ENCODE results near the gene BHMT2.

The BHMT2 gene

DNA sequence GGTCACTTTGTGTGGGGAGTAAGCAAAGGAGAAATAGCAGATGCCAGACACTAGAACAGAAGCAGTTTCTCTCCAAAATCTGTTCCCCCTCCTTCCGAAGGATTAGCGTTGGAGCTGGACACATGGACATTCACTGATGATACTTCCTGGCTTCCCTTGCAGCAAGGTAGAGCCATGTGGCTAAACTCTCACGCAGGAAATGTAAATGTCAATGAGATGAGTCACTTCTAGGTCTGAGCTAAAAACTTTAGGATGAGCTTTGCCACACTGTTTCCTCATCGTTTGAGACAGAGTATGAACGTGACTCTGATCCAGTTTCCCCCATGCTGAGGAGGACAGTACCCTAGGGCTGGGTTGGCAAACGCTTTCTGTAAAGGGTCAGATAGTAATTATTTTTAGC lies 5.1 kb downstream of the BHMT2 start:
- no peak for DNase-seq

GRCh38 chr5:79075646-79076426 lies 6.3 kb downstream of the BHMT2 start:
- DNase-seq, result no peak

DNA sequence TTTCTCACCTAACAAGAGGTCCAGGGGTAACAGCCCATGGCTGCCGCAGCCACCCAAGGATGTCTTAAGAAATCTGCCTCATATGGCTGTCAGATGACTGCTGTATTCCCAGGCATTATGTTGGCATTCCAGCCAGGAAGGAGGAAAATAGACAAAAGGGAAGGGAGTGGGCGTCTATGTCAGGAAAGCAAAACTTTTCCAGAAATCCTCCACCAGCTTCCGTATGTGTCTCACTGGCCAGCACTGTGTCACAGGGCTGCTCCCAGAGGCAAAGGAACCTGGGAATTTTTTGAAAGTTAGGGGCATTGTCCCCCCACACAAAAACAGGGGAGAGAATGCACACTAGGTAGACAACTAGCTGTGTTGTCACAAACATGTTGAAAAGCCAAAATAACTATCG lies 7.3 kb downstream of the BHMT2 start:
- DNase-seq, result no peak

GRCh38 chr5:79077680-79078365 lies 8.3 kb downstream of the BHMT2 start:
- DNase-seq, result no peak

GRCh38 chr5:79080804-79081203 lies 11.2 kb downstream of the BHMT2 start:
- DNase-seq, result no peak

DNA sequence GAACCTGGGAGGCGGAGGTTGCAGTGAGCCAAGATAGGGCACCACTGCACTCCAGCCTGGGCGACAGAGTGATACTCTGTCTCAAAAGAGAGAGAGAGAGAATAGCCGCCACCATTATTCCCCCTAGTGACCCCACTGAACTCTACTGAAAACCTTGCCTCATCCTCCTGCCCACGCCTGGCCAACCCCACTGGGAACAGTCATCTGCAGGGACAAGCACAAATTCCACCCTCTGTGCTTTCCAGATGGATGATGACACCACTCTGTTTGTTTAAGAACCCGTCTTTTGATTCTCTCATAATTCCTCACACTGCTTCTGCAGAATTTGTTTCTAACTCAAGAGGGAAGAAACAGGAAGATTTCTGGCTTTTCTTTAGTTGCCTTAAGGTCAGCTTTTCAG lies 12.2 kb downstream of the BHMT2 start:
- no peak for DNase-seq

DNA sequence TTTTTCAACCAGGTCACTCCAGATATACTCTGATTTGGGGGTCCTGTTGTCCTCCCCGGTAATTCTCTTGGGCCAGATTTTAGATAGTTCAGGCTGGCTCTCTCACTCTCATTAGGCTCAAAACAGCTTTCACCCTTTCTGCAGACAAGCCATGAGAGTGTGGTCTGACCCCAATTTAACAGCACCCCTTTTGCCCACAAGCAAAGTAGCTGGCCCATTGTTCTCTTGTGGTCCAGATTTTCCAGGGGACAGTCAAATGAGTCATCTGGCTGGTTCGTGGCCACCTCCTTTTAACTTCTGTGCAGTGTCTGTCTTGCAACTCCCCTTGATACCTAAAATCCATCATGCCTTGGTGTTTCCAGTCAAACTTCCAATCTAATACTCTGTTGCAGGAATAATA lies 16.5 kb downstream of the BHMT2 start:
- no peak for DNase-seq

GRCh38 chr5:79088507-79088906 lies 18.9 kb downstream of the BHMT2 start:
- DNase-seq, result no peak

DNA sequence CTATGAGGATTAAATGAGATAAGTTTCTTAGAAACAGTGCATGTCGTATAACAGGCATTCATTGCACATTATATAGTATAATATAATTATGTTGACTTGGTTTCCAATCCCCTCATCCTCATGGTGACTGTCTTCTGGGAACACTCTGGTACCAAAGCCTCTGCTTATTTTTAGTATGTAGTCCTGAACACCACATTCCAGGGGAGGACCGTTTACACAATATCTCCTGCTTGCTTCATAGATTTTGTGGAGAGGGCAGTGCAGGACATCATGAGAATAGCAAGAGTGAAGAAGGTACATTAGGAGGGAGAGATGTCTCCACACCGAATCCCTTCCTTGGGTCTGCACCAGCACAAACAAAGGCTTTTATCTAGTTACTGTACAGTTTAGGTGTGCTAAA lies 21.5 kb downstream of the BHMT2 start:
- no peak for DNase-seq

DNA sequence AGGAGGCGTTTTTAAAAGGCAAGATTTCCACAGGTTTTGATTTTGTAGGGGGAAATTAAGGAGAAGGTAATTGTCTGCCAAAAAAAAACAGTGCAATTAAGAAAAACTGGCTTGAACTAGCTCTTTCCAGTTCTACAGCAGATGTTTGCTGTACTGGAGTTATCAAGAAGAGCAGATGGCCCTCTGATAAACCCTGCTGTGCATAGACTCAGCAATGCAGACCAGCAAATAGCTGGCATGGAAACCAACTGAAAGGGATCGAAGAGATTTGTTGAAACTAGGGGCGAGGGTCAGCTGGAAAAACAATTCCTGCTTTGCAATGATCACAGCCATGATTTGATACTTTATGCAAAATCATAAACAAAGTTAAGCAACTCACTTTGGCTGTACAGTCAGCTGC lies 24.2 kb downstream of the BHMT2 start:
- DNase-seq, result no peak

DNA sequence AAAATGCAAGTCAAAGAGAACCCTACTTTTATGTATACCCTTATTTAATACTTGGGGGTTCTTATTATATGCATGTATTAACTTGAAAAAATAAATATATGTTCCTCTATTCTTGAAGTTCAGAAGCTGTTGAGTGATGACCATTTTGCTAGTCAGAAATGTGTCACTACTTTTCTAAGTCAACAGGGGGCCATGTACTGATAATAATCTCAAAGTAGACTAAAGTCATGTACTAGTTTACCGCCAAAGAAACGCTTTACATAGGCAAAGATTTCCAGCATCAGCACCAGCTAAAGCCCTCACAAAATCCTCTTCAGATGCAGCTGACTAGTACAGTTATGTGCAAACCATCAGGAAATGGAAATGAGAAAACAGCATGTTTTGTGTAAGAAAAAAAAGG lies 36.3 kb downstream of the BHMT2 start:
- no peak for DNase-seq

DNA sequence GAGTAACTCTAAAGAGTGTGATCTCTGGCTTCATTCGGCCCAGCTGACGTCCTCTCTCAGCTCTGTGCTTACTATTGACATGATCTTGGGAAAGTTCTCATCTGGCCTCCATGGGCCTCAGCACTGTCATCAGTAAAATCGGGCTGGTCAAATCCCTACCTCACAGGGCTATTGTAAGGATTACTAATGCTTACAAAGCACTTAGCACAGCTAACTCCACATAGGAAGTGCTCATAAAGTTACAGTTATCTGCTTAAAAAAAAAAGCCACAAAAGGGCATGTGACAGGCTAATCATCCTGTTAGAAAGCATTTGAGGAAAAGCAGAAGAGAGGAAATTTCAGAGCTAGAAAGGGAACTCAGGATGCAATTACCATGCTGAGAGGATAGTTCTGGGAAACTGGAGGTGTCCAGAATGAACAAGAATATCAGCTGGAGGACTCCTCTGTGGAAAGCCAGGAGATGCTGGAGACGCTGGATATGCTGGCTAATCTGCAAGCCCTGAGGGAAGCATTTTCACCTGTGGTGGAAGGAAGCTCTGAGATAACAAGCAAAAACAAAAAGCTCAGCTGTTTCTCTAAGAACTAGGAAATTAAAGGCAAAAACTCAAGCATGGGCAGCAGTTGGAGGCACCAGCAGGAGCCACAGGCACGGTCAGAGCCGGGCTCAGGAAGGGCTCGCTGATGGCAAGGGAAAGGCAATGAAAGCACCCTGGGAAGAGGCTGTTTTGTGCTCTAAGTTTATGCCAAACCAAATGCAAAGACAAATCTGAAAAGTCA lies 37.6 kb downstream of the BHMT2 start:
- DNase-seq, result no peak

- DNase-seq, result no peak
These were observed 38.5 kb downstream of the BHMT2 start for GRCh38 chr5:79108086-79108485.

DNA sequence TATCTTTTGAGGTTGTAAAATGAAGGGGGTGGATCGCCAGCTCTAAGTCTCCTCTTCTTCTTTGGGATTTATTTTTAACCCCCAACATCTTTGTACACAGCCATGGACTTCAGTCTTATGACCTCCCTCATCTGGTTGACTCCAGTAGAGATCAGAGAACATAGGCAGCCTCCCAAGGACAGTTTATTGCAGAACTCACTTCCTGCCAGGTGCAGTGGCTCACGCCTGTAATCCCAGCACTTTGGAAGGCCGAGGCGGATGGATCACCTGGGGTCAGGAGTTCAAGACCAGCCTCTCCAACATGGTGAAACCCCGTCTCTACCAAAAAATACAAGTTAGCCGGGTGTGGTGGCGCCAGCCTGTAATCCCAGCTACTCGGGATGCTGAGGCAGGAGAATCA lies 39.2 kb downstream of the BHMT2 start:
- no peak for DNase-seq

- DNase-seq, result no peak
These were observed 40.2 kb downstream of the BHMT2 start for GRCh38 chr5:79109527-79110492.

DNA sequence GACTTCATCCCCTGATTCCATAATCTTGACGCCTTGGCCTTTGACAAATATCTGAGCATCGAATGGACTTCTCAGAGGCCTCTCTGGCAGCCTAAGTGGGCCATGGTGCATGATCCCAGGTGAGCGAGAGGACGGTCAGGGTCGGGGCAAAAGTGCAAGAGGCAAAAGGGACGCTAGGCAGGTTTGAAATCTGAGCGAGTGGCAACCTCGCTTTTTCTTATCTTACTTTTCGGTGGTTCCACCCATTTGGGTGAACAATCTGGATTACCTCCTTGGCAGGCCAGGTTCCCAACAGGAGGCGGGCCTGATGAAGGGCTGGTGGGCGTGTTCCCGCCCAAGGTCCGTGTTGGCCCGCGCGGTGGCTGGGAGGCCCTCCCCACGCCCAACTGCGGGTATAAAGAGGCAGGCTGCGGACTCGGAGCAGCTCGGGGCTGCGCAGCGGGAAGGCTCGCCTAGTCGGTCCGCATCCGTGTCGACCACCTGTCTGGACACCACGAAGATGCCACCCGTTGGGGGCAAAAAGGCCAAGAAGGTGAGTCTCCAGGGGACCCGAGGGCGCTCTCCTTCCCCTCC lies 41.9 kb downstream of the BHMT2 start, which contains the start of gene BHMT:
BHMT (plus strand) TSS at position 423 of the 573 bp plus-strand sequence; CDS start at position 500, 77 bp downstream.
- DNase-seq, result no peak

- DNase-seq, result no peak
These were observed 42.6 kb downstream of the BHMT2 start for GRCh38 chr5:79111960-79112702.

- no peak for DNase-seq
These were observed 43.1 kb downstream of the BHMT2 start for GRCh38 chr5:79112703-79113058.

GRCh38 chr5:79119486-79119885 lies 49.9 kb downstream of the BHMT2 start:
- no peak for DNase-seq

- DNase-seq, result no peak
These were observed 50.7 kb downstream of the BHMT2 start for GRCh38 chr5:79120221-79120620.

- DNase-seq, result no peak
These were observed 53.4 kb downstream of the BHMT2 start for GRCh38 chr5:79122973-79123372.

Measured in effector CD8-positive, alpha-beta T cell (primary cell).